ENCODE measurements around the gene P2RY1.

The P2RY1 gene

GRCh38 chr3:152834776-152835600 is at the start of gene P2RY1:
P2RY1 (plus strand) TSS chr3:152835131; CDS start chr3:152835783, 652 bp downstream.
- DNase-seq: peak; percentile 63

- DNase-seq: no peak
Observed at GRCh38 chr3:152786977-152787681, 47.8 kb upstream of the P2RY1 start.

GRCh38 chr3:152790651-152791387 is 44.1 kb upstream of the P2RY1 start:
- DNase-seq: no peak

GRCh38 chr3:152793969-152794368 is 41.0 kb upstream of the P2RY1 start:
- no peak for DNase-seq

GRCh38 chr3:152797751-152798432 is 37.0 kb upstream of the P2RY1 start:
- no peak for DNase-seq

GRCh38 chr3:152811974-152812760 is 22.8 kb upstream of the P2RY1 start:
- no peak for DNase-seq

- no peak for DNase-seq
Observed at GRCh38 chr3:152817400-152817799, 17.5 kb upstream of the P2RY1 start.

- no peak for DNase-seq
Observed at GRCh38 chr3:152818027-152818426, 16.9 kb upstream of the P2RY1 start.

- no peak for DNase-seq
Observed at GRCh38 chr3:152823173-152823572, 11.8 kb upstream of the P2RY1 start.

GRCh38 chr3:152823781-152824180 is 11.2 kb upstream of the P2RY1 start:
- no peak for DNase-seq

- DNase-seq: no peak
Observed at GRCh38 chr3:152825566-152825965, 9.4 kb upstream of the P2RY1 start.

- DNase-seq: no peak
Observed at GRCh38 chr3:152826476-152826875, 8.5 kb upstream of the P2RY1 start.

- no peak for DNase-seq
Observed at GRCh38 chr3:152827313-152827712, 7.6 kb upstream of the P2RY1 start.

GRCh38 chr3:152828075-152828840 is 6.7 kb upstream of the P2RY1 start:
- no peak for DNase-seq

- DNase-seq: no peak
Observed at GRCh38 chr3:152830245-152830644, 4.7 kb upstream of the P2RY1 start.

- no peak for DNase-seq
Observed at GRCh38 chr3:152832046-152832445, 2.9 kb upstream of the P2RY1 start.

GRCh38 chr3:152833089-152833488 is 1.8 kb upstream of the P2RY1 start:
- DNase-seq: no peak

- no peak for DNase-seq
Observed at GRCh38 chr3:152834191-152834775, 648 bp upstream of the P2RY1 start.

GRCh38 chr3:152835601-152836102 is 721 bp downstream of the P2RY1 start:
- no peak for DNase-seq

- no peak for DNase-seq
Observed at GRCh38 chr3:152836269-152836668, 1.3 kb downstream of the P2RY1 start.

- DNase-seq: no peak
Observed at GRCh38 chr3:152839511-152839910, 4.6 kb downstream of the P2RY1 start.
